Progenitor cell of endocrine pancreas (in vitro differentiated cells): ENCODE results near the gene TMEM245. TPM values are rescaled to one million over a fixed set of nuclear protein-coding genes. Genes with fewer than 3 reads are reported as not detected.
A peak's percentile ranks its signal among the peaks of the same experiment; 100 is the strongest.

Source experiments
- DNase-seq: peaks from one replicate; pipeline ENCODE4 v3.0.0; 2021; ENCODE audit warnings: low spot score; ENCODE audit not compliant: unreplicated experiment
- H3K27ac Mint-ChIP-seq: 2 replicates; pipeline ENCODE4 v1.8.0; 2021; ENCODE audit warnings: mild to moderate bottlenecking, moderate library complexity, mixed read lengths
- H3K27me3 Mint-ChIP-seq: 2 replicates; pipeline ENCODE4 v1.8.0; 2021; ENCODE audit warnings: mixed read lengths
- H3K36me3 Mint-ChIP-seq: 2 replicates; pipeline ENCODE4 v1.8.0; 2022; ENCODE audit warnings: mixed read lengths; ENCODE audit not compliant: insufficient read depth
- H3K4me1 Mint-ChIP-seq: 2 replicates; pipeline ENCODE4 v1.8.0; 2021; ENCODE audit warnings: low read depth, mixed read lengths
- H3K4me3 Mint-ChIP-seq: 2 replicates; pipeline ENCODE4 v1.8.0; 2021; ENCODE audit warnings: low read depth, mild to moderate bottlenecking, moderate library complexity, mixed read lengths
- H3K9me3 Mint-ChIP-seq: 2 replicates; pipeline ENCODE4 v1.8.0; 2021; ENCODE audit warnings: low read depth, mixed read lengths
- CTCF ChIP-seq: fragments of 200-600 bp; sonication (generic); IDR thresholded peaks from one replicate; pipeline ENCODE4 v1.5.0; 2021; ENCODE audit warnings: antibody characterized with exemption, mild to moderate bottlenecking; ENCODE audit not compliant: unreplicated experiment
- total RNA-seq: library from RNA; stranded (reverse); gene quantifications from 2 replicates; pipeline ENCODE4 v1.2.1, GENCODE V29; 2021

TMEM245 gene
- total RNA-seq, 1 donor from 2014 or later: 57.2 TPM

GRCh38 chr9:109051733-109052132 is 68.0 kb downstream of the TMEM245 start:
- Mint-ChIP-seq H3K4me3 (no peak overlapping the region), H3K9me3 (no peaks in the 10 kb centered on the region), H3K27ac (no peak overlapping the region), H3K4me1 (no peaks in the 10 kb centered on the region), H3K27me3 (no peaks in the 10 kb centered on the region), H3K36me3 (peaks cover 39% of the 10 kb centered on the region)
- TF ChIP-seq CTCF: no peak
- DNase-seq: no peak

- Mint-ChIP-seq H3K27ac (peak overlapping the region; percentile 2), H3K27me3 (no peaks in the 10 kb centered on the region), H3K4me3 (no peak overlapping the region), H3K36me3 (peaks cover 34% of the 10 kb centered on the region), H3K9me3 (no peaks in the 10 kb centered on the region), H3K4me1 (no peaks in the 10 kb centered on the region)
- DNase-seq: no peak
- no peak for TF ChIP-seq CTCF
Measured at GRCh38 chr9:109050444-109050843, 69.3 kb downstream of the TMEM245 start.

GRCh38 chr9:109048822-109049221 is 70.9 kb downstream of the TMEM245 start:
- no peak overlapping the region for H3K4me3 Mint-ChIP-seq
- H3K36me3 Mint-ChIP-seq: peaks cover 31% of the 10 kb centered on the region
- TF ChIP-seq CTCF: no peak
- H3K27me3 Mint-ChIP-seq: no peaks in the 10 kb centered on the region
- DNase-seq: no peak
- no peaks in the 10 kb centered on the region for H3K9me3 Mint-ChIP-seq
- H3K27ac Mint-ChIP-seq: no peak overlapping the region
- no peaks in the 10 kb centered on the region for H3K4me1 Mint-ChIP-seq

GRCh38 chr9:109047259-109047658 is 72.5 kb downstream of the TMEM245 start:
- Mint-ChIP-seq H3K27ac (no peak overlapping the region), H3K4me3 (no peak overlapping the region), H3K4me1 (no peaks in the 10 kb centered on the region), H3K27me3 (no peaks in the 10 kb centered on the region), H3K36me3 (peaks cover 38% of the 10 kb centered on the region), H3K9me3 (peaks cover 3% of the 10 kb centered on the region)
- TF ChIP-seq CTCF: no peak
- no peak for DNase-seq

- DNase-seq: no peak
- Mint-ChIP-seq H3K9me3 (peaks cover 3% of the 10 kb centered on the region), H3K27ac (no peak overlapping the region), H3K27me3 (no peaks in the 10 kb centered on the region), H3K4me3 (no peak overlapping the region), H3K36me3 (peaks cover 35% of the 10 kb centered on the region), H3K4me1 (no peaks in the 10 kb centered on the region)
- TF ChIP-seq CTCF: no peak
Measured at GRCh38 chr9:109046346-109046745, 73.4 kb downstream of the TMEM245 start.

- no peak for TF ChIP-seq CTCF
- no peak overlapping the region for H3K27ac Mint-ChIP-seq
- H3K4me3 Mint-ChIP-seq: no peak overlapping the region
- no peaks in the 10 kb centered on the region for H3K4me1 Mint-ChIP-seq
- H3K36me3 Mint-ChIP-seq: peaks cover 35% of the 10 kb centered on the region
- peaks cover 3% of the 10 kb centered on the region for H3K9me3 Mint-ChIP-seq
- H3K27me3 Mint-ChIP-seq: no peaks in the 10 kb centered on the region
- DNase-seq: no peak
Measured at GRCh38 chr9:109043578-109043977, 76.2 kb downstream of the TMEM245 start.
